RWPE1 (cell line): ENCODE data around the gene ATP8B2.
A peak's percentile ranks its signal among the peaks of the same experiment; 100 is the strongest.
"Not testable (repeated sequence)": the region's sequence is repeated elsewhere in the genome, so short reads cannot be mapped to it uniquely, and the experiment has no call there.

Experiments used
- CTCF ChIA-PET: fragments of 350-600 bp; sonication (Branson Sonifier 250); formaldehyde crosslinking; extraction: SDS; loops from one replicate; lab custom pipeline; 2021; lab: Yijun Ruan, JAX
- POLR2A ChIA-PET: fragments of 400-600 bp; formaldehyde crosslinking; extraction: SDS; loops from one replicate; lab custom pipeline; 2020; ENCODE audit warnings: antibody characterized with exemption; ENCODE audit not compliant: low non-redundant PET; lab: Yijun Ruan, JAX
- DNase-seq: peaks from one replicate; pipeline ENCODE4 v3.0.0; 2012; ENCODE audit warnings: low spot score
- H3K27ac ChIP-seq: fragments of 450-650 bp; 2 replicates; pipeline ENCODE4 v1.5.1; 2017
- CTCF ChIP-seq: fragments of 450-650 bp; conservative IDR thresholded peaks from 2 replicates; pipeline ENCODE4 v1.5.1; 2017; ENCODE audit warnings: low read depth, mild to moderate bottlenecking

The ATP8B2 gene

GRCh38 chr1:154313066-154313356, 12.3 kb upstream of the ATP8B2 start:
- DNase-seq, result no peak
- CTCF ChIA-PET, result no interaction called here
- no peak overlapping the region for H3K27ac ChIP-seq
- POLR2A ChIA-PET, result no interaction called here
- TF ChIP-seq CTCF, result no peak

GRCh38 chr1:154314226-154314625, 11.1 kb upstream of the ATP8B2 start:
- POLR2A ChIA-PET, DNase-seq, CTCF ChIA-PET, H3K27ac ChIP-seq: not testable (repeated sequence)

GRCh38 chr1:154316704-154317103, 8.6 kb upstream of the ATP8B2 start:
- H3K27ac ChIP-seq, result no peak overlapping the region
- TF ChIP-seq CTCF, result no peak
- ChIA-PET CTCF (interaction anchor here (0.5 kb wide), 1 partner anchor 9 kb away, joined by 3 read pairs; no protein-coding TSS in a partner anchor), POLR2A (interaction anchor here (0.6 kb wide), 1 partner anchor 23 kb away, joined by 3 read pairs; no protein-coding TSS in a partner anchor)
- no peak for DNase-seq

GRCh38 chr1:154318386-154318785, 6.9 kb upstream of the ATP8B2 start:
- POLR2A ChIA-PET, result no interaction called here
- CTCF ChIA-PET, result no interaction called here
- TF ChIP-seq CTCF, result no peak
- no peak overlapping the region for H3K27ac ChIP-seq
- DNase-seq, result no peak

GRCh38 chr1:154320882-154321608, 4.3 kb upstream of the ATP8B2 start, which contains the start of gene AQP10:
TSS of gene AQP10 (plus strand) at chr1:154321093. CDS start at chr1:154321156, 63 bp downstream.
- TF ChIP-seq CTCF, result no peak
- peak within 1 kb of the TSS; percentile 76 for H3K27ac ChIP-seq
- ChIA-PET CTCF (interaction anchor here (0.6 to 2.6 kb wide), 2 partner anchors 13 to 14 kb away, joined by 3 to 9 read pairs; no protein-coding TSS in a partner anchor), POLR2A (interaction anchor here (0.6 to 0.7 kb wide), 2 partner anchors 102 to 558 kb away, joined by 3 to 6 read pairs; no protein-coding TSS in a partner anchor)
- no peak for DNase-seq

GRCh38 chr1:154321609-154321934, 3.8 kb upstream of the ATP8B2 start:
- CTCF ChIA-PET, result interaction anchor here (0.6 kb wide), 1 partner anchor 14 kb away, joined by 3 read pairs; no protein-coding TSS in a partner anchor
- DNase-seq, POLR2A ChIA-PET, H3K27ac ChIP-seq: not testable (repeated sequence)

- ChIA-PET CTCF (interaction anchor here (1.1 to 3.4 kb wide), 2 partner anchors 12 to 30 kb away, joined by 3 to 29 read pairs; no protein-coding TSS in a partner anchor), POLR2A (no interaction called here)
- DNase-seq, result no peak
- no peak overlapping the region for H3K27ac ChIP-seq
- no peak for TF ChIP-seq CTCF
Observed at GRCh38 chr1:154323493-154323892, 1.8 kb upstream of the ATP8B2 start.
